MM.1S (cell line): Measurements from ENCODE around the gene PRAMEF25.
"Not testable (repeated sequence)": the region's sequence is repeated elsewhere in the genome, so short reads cannot be mapped to it uniquely, and the experiment has no call there.

ENCODE experiments used
- EZH2phosphoT487 ChIP-seq: fragments of 300-600 bp; sonication (generic); IDR thresholded peaks from 2 replicates; pipeline ENCODE4 v1.6.1; 2018; ENCODE audit warnings: antibody characterized with exemption, low read length
- TF ChIP-seq, protein P1 (sequence below): fragments of 300-600 bp; sonication (generic); IDR thresholded peaks from 2 replicates; pipeline ENCODE4 v1.5.1; 2016; ENCODE audit warnings: antibody characterized with exemption, low read length, mixed read lengths

DNA sequence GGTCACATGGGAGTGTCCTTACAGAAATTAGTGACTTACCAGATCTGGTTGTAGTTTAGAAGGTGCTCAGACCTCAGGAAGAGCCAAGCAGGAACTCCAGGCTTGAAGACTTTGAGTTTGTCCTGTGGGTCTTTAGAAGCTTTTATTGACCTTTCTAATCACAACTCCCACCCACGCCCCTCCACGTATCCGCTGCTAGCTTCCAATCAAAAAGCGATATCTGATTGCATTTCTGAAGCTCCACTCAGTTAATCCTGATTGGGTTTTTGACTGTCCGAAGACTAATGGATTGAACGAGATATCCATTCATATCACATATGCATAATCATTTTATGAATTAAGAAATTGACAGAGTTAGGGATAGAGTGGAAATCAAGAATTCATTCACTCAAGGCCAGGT lies 46.2 kb downstream of the PRAMEF25 start, which contains the start of gene HNRNPCL2:
- TF ChIP-seq, protein P1, sequence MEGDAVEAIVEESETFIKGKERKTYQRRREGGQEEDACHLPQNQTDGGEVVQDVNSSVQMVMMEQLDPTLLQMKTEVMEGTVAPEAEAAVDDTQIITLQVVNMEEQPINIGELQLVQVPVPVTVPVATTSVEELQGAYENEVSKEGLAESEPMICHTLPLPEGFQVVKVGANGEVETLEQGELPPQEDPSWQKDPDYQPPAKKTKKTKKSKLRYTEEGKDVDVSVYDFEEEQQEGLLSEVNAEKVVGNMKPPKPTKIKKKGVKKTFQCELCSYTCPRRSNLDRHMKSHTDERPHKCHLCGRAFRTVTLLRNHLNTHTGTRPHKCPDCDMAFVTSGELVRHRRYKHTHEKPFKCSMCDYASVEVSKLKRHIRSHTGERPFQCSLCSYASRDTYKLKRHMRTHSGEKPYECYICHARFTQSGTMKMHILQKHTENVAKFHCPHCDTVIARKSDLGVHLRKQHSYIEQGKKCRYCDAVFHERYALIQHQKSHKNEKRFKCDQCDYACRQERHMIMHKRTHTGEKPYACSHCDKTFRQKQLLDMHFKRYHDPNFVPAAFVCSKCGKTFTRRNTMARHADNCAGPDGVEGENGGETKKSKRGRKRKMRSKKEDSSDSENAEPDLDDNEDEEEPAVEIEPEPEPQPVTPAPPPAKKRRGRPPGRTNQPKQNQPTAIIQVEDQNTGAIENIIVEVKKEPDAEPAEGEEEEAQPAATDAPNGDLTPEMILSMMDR, result not testable (repeated sequence)
- not testable (repeated sequence) for TF ChIP-seq EZH2phosphoT487
